H1 (cell line): Measurements from ENCODE around the gene MRPL4. TPM values are rescaled to one million over a fixed set of nuclear protein-coding genes. Genes with fewer than 3 reads are reported as not detected.

Experiments
- CTCF ChIA-PET: fragments of 300-600 bp; sonication (Branson Sonifier 250); formaldehyde crosslinking; loops from one replicate; lab custom pipeline; 2021; ENCODE audit not compliant: partially characterized antibody; lab: Charles Lee
- POLR2A ChIA-PET: fragments of 300-600 bp; sonication (Branson Sonifier 250); formaldehyde crosslinking; loops from one replicate; lab custom pipeline; 2021; ENCODE audit warnings: inconsistent platforms; ENCODE audit not compliant: partially characterized antibody; lab: Charles Lee
- DNase-seq, 2 experiments: peaks; one replicate each; pipeline versions ENCODE4 v3.0.0 to v3.0.0-alpha.2; 2010 to 2022; ENCODE audit warnings: low spot score in 2 of 2, low read depth in 1 of 2, mixed read lengths in 1 of 2
- FAIRE-seq: peaks from 2 replicates; lab custom pipeline; 2011; peaks lifted over from hg19 to GRCh38; lab: Jason Lieb, UNC
- H2AFZ ChIP-seq: 2 replicates; pipeline ENCODE4 v1.8.1; 2012; ENCODE audit warnings: low read length, inconsistent platforms
- H2AK5ac ChIP-seq: 2 replicates; pipeline ENCODE4 v1.6.1; 2013; ENCODE audit warnings: low read depth, low read length
- H2BK120ac ChIP-seq: replicated peaks from 2 replicates; pipeline ENCODE3; 2013; ENCODE audit warnings: low read depth, low read length, inconsistent platforms
- H2BK12ac ChIP-seq: 2 replicates; pipeline ENCODE4 v1.6.1; 2013; ENCODE audit warnings: low read depth, low read length
- H2BK15ac ChIP-seq: 2 replicates; pipeline ENCODE4 v1.6.1; 2013; ENCODE audit warnings: low read length
- H2BK20ac ChIP-seq: 2 replicates; pipeline ENCODE4 v1.6.1; 2013; ENCODE audit warnings: low read length
- H2BK5ac ChIP-seq: 2 replicates; pipeline ENCODE4 v1.6.1; 2013; ENCODE audit warnings: low read depth, low read length
- H3K14ac ChIP-seq: 2 replicates; pipeline ENCODE4 v1.6.1; 2013; ENCODE audit warnings: inconsistent platforms; ENCODE audit not compliant: insufficient read length
- H3K18ac ChIP-seq: 2 replicates; pipeline ENCODE4 v1.6.1; 2013; ENCODE audit warnings: low read length; ENCODE audit errors: extremely low read depth
- H3K23ac ChIP-seq: 2 replicates; pipeline ENCODE4 v1.6.1; 2013; ENCODE audit warnings: inconsistent platforms; ENCODE audit not compliant: insufficient read length
- H3K23me2 ChIP-seq: 2 replicates; pipeline ENCODE4 v1.6.1; 2013; ENCODE audit warnings: low read depth, low read length
- H3K27ac ChIP-seq: 2 replicates; pipeline ENCODE4 v1.6.1; 2011; ENCODE audit warnings: low read depth, low read length, inconsistent platforms
- H3K27me3 ChIP-seq, 4 experiments: replicated peaks in 1 of 4; 1 replicate in 1 of 4; 2 replicates in 3 of 4; pipeline versions ENCODE4 v1.6.1 to v1.8.1; 2011 to 2013; ENCODE audit warnings: low read length in 3 of 4, mild to moderate bottlenecking in 3 of 4, inconsistent platforms in 2 of 4, mixed read lengths in 2 of 4, moderate library complexity in 1 of 4; ENCODE audit not compliant: control insufficient read depth in 3 of 4, insufficient read depth in 3 of 4; ENCODE audit errors: extremely low read depth in 1 of 4
- H3K36me3 ChIP-seq, 4 experiments: 2 replicates each; pipeline versions ENCODE4 v1.6.1 to v1.8.1; 2011 to 2013; ENCODE audit warnings: mild to moderate bottlenecking in 4 of 4, low read length in 3 of 4, moderate library complexity in 2 of 4, control low read depth in 1 of 4, inconsistent platforms in 1 of 4; ENCODE audit not compliant: insufficient read depth in 4 of 4, control insufficient read depth in 2 of 4
- H3K4ac ChIP-seq: replicated peaks from 2 replicates; pipeline ENCODE3; 2013; ENCODE audit warnings: low read length, low read depth, mixed read lengths, inconsistent platforms; ENCODE audit not compliant: insufficient read length
- H3K4me1 ChIP-seq, 4 experiments: replicated peaks in 1 of 4; 1 replicate in 1 of 4; 2 replicates in 3 of 4; pipeline versions ENCODE4 v1.6.1 to v1.8.1; 2011 to 2013; ENCODE audit warnings: low read length in 3 of 4, inconsistent platforms in 2 of 4, mixed read lengths in 1 of 4; ENCODE audit not compliant: insufficient read depth in 4 of 4, control insufficient read depth in 3 of 4
- H3K4me2 ChIP-seq, 2 experiments: 2 replicates each; pipeline versions ENCODE4 v1.6.1 to v1.8.1; 2011 to 2013; ENCODE audit warnings: low read depth in 2 of 2, low read length in 2 of 2, control low read depth in 1 of 2, inconsistent platforms in 1 of 2, mild to moderate bottlenecking in 1 of 2; ENCODE audit not compliant: insufficient read depth in 1 of 2
- H3K4me3 ChIP-seq, 4 experiments: fragments of 200-600, 300-600 bp in 1 of 4; sonication (generic), shearing (Covaris generic), sonication (Bioruptor Twin) in 1 of 4; 2 replicates each; pipeline versions ENCODE4 v1.5.1 to v1.8.1; 2011 to 2016; ENCODE audit warnings: low read length in 4 of 4, low read depth in 3 of 4, control low read depth in 2 of 4, inconsistent platforms in 2 of 4, mild to moderate bottlenecking in 2 of 4, mixed read lengths in 1 of 4, moderate library complexity in 1 of 4; ENCODE audit not compliant: insufficient read depth in 2 of 4; ENCODE audit errors: extremely low read depth in 1 of 4
- H3K56ac ChIP-seq: replicated peaks from 2 replicates; pipeline ENCODE3; 2013; ENCODE audit warnings: low read depth, mild to moderate bottlenecking, mixed read lengths, low read length, inconsistent platforms; ENCODE audit not compliant: insufficient read length
- H3K79me1 ChIP-seq: 2 replicates; pipeline ENCODE4 v1.6.1; 2013; ENCODE audit warnings: low read depth, low read length, control low read depth
- H3K79me2 ChIP-seq, 2 experiments: 2 replicates each; pipeline versions ENCODE4 v1.6.1 to v1.8.1; 2012 to 2013; ENCODE audit warnings: low read length in 2 of 2, mild to moderate bottlenecking in 2 of 2, inconsistent platforms in 1 of 2; ENCODE audit not compliant: insufficient read depth in 2 of 2, control insufficient read depth in 1 of 2
- H3K9ac ChIP-seq, 4 experiments: replicated peaks in 1 of 4; 1 replicate in 1 of 4; 2 replicates in 3 of 4; pipeline versions ENCODE4 v1.6.1 to v1.8.1; 2011 to 2013; ENCODE audit warnings: low read depth in 3 of 4, low read length in 3 of 4, control low read depth in 2 of 4, mild to moderate bottlenecking in 2 of 4, moderate library complexity in 2 of 4, inconsistent platforms in 1 of 4; ENCODE audit errors: extremely low read depth in 1 of 4
- H3K9me3 ChIP-seq, 2 experiments: 2 replicates each; pipeline versions ENCODE4 v1.6.1 to v1.8.1; 2012 to 2013; ENCODE audit warnings: mild to moderate bottlenecking in 2 of 2, moderate library complexity in 2 of 2, control low read depth in 1 of 2, inconsistent platforms in 1 of 2, low read depth in 1 of 2, low read length in 1 of 2, mixed read lengths in 1 of 2; ENCODE audit not compliant: insufficient read depth in 2 of 2
- H4K20me1 ChIP-seq, 2 experiments: replicated peaks in 1 of 2; 2 replicates each; pipeline versions ENCODE3 to v1.8.1; 2011 to 2013; ENCODE audit warnings: inconsistent platforms in 2 of 2, low read length in 2 of 2, mild to moderate bottlenecking in 1 of 2; ENCODE audit not compliant: insufficient read depth in 2 of 2, control insufficient read depth in 1 of 2
- H4K5ac ChIP-seq: 2 replicates; pipeline ENCODE4 v1.6.1; 2013; ENCODE audit warnings: low read length, low read depth, mixed read lengths, inconsistent platforms; ENCODE audit not compliant: insufficient read length
- H4K8ac ChIP-seq: 2 replicates; pipeline ENCODE4 v1.8.0; 2013; ENCODE audit warnings: mild to moderate bottlenecking, moderate library complexity, low read length, inconsistent platforms; ENCODE audit not compliant: insufficient read depth; ENCODE audit errors: extremely low read depth
- H4K91ac ChIP-seq: replicated peaks from 2 replicates; pipeline ENCODE3; 2013; ENCODE audit warnings: low read length, mixed read lengths, inconsistent platforms; ENCODE audit not compliant: insufficient read length
- CEBPB ChIP-seq: IDR thresholded peaks from 2 replicates; pipeline ENCODE4 v1.6.1; 2012; ENCODE audit warnings: low read depth, low read length
- KDM1A ChIP-seq: fragments of 200-600, 300-600 bp; sonication (generic); IDR thresholded peaks from 2 replicates; pipeline ENCODE4 v1.7.1; 2016; ENCODE audit warnings: mild to moderate bottlenecking, low read length, borderline replicate concordance
- RFX5 ChIP-seq: IDR thresholded peaks from 2 replicates; pipeline ENCODE4 v1.6.1; 2011; ENCODE audit warnings: low read depth, low read length, improper control_type of control experiment, borderline replicate concordance
- TAF1 ChIP-seq: IDR thresholded peaks from 2 replicates; pipeline ENCODE4 v1.6.1; 2011; ENCODE audit warnings: mild to moderate bottlenecking, low read depth, low read length
- TAF7 ChIP-seq: optimal IDR thresholded peaks from 2 replicates; pipeline ENCODE3; 2011; ENCODE audit warnings: low read depth, mild to moderate bottlenecking, inconsistent platforms, low read length, moderate library complexity, borderline replicate concordance
- WGBS, 2 experiments: shearing (Covaris generic) in 1 of 2; methylation state at CpG; one replicate each; pipeline versions ENCODE4 v1.1.6 to v1.1.7; 2013 to 2015; ENCODE audit warnings: low lambda C conversion rate in 2 of 2, mixed read lengths in 2 of 2, inconsistent platforms in 1 of 2, low coverage in 1 of 2, missing lambda C conversion rate in 1 of 2; ENCODE audit not compliant: insufficient replicate concordance in 2 of 2, insufficient coverage in 1 of 2, insufficient read length in 1 of 2; ENCODE audit errors: extremely low coverage in 1 of 2, missing lambda C conversion rate in 1 of 2; 5-methylcytosine and 5-hydroxymethylcytosine counted together
- polyA plus RNA-seq, 7 experiments: library from polyadenylated mRNA; depleted of rRNA in 3 of 7; stranded (reverse) in 5 of 7; unstranded in 2 of 7; fragments of >200 nt in 5 of 7; fragments of 200-250 nt in 2 of 7; gene quantifications; 1 replicate in 5 of 7; 2 replicates in 1 of 7; 4 replicates in 1 of 7; pipeline versions ENCODE4 v1.2.1 to v1.2.3, GENCODE V29; 2011 to 2013; ENCODE audit warnings: missing spikeins in 2 of 7, mixed read lengths in 2 of 7
- total RNA-seq: library from RNA; stranded (reverse); fragmentation: NEBNext Ultra II Directional; extraction: Animal tissue kit (Norgen Biotek cat#: 25700); gene quantifications from 2 replicates; pipeline ENCODE4 v1.2.1, GENCODE V29; 2021

Gene MRPL4
- total and polyA plus RNA-seq, 2 of the 8 experiments (the other 6 are each of a cell fraction or from before 2014, with no cell fraction given) = 82.3 to 187 TPM

- peaks cover 0 to 7% (median 2%) of the 10 kb centered on the region in 4 experiments; a peak in 3 of 7 replicates for H3K4me1 ChIP-seq
- H3K9ac ChIP-seq = no peak overlapping the region
- H3K4ac ChIP-seq = no peak overlapping the region
- H4K91ac ChIP-seq = no peak overlapping the region
- H2AFZ ChIP-seq = no peak overlapping the region
- H2BK120ac ChIP-seq = no peak overlapping the region
- H4K8ac ChIP-seq = no peak overlapping the region
- FAIRE-seq (no peak), DNase-seq (no peak)
- H3K23me2 ChIP-seq = peaks cover 10% of the 10 kb centered on the region; the same call in 1 of the 2 replicates
- no peak overlapping the region for H2BK5ac ChIP-seq
- no peak overlapping the region for H3K27ac ChIP-seq
- no peak overlapping the region for H2BK15ac ChIP-seq
- no peak overlapping the region for H2BK20ac ChIP-seq
- H3K79me2 ChIP-seq = no peaks in the 10 kb centered on the region
- TF ChIP-seq RFX5 (no peak), KDM1A (no peak), TAF1 (no peak), CEBPB (no peak), TAF7 (no peak)
- H3K9me3 ChIP-seq = no peaks in the 10 kb centered on the region
- H3K23ac ChIP-seq = no peak overlapping the region
- H2BK12ac ChIP-seq = no peak overlapping the region
- H3K18ac ChIP-seq = no peak overlapping the region
- H3K56ac ChIP-seq = no peak overlapping the region
- no peak overlapping the region for H3K4me2 ChIP-seq
- H3K79me1 ChIP-seq = no peaks in the 10 kb centered on the region
- no peak overlapping the region for H4K5ac ChIP-seq
- 82% methylated on average over 4 of the region's 4 CpGs; no CpG with 5 or more reads in 1 of the 2 experiments for WGBS, 2 experiments
- H3K14ac ChIP-seq = no peak overlapping the region
- no peak overlapping the region for H3K4me3 ChIP-seq
- POLR2A ChIA-PET = interaction anchor here (1.7 kb wide), 1 partner anchor 9 kb away, joined by 4 read pairs; no protein-coding TSS in a partner anchor
- H4K20me1 ChIP-seq = peaks cover 0 to 3% of the 10 kb centered on the region in 2 experiments
- 0 out of 7 replicates have a peak, but pooled peaks cover 0 to 3% (median 0%) of the 10 kb centered on the region in 4 experiments for H3K27me3 ChIP-seq
- no peaks in the 10 kb centered on the region for H3K36me3 ChIP-seq
- no peak overlapping the region for H2AK5ac ChIP-seq
- CTCF ChIA-PET = interaction anchor here (0.6 to 1.6 kb wide), 4 partner anchors 11 to 121 kb away, joined by 3 to 7 read pairs (median 4); no protein-coding TSS in a partner anchor
Measured at GRCh38 chr19:10233946-10234345, 18.1 kb upstream of the MRPL4 start.
